ENCODE measurements around the gene APCDD1.

APCDD1 gene

GRCh38 chr18:10453806-10454680, at the start of gene APCDD1:
TSS of gene APCDD1 (plus strand) at chr18:10454635. CDS start at chr18:10454982, 347 bp downstream.
- peak; percentile 53 for ATAC-seq
- Mint-ChIP-seq H3K4me1 (peaks cover 7% of the 10 kb centered on the region), H3K27ac (peak within 1 kb of the TSS in 1 of 2 donors; percentile 63), H3K4me3 (peak within 1 kb of the TSS; percentile 44 to 56), H3K9me3 (no peaks in the 10 kb centered on the region), H3K27me3 (peaks cover 72% of the 10 kb centered on the region)
- DNase-seq: no peak

- Mint-ChIP-seq H3K27me3 (peaks cover 24% of the 10 kb centered on the region), H3K4me1 (no peaks in the 10 kb centered on the region), H3K27ac (no peak overlapping the region), H3K9me3 (no peaks in the 10 kb centered on the region), H3K4me3 (no peak overlapping the region)
- no peak for ATAC-seq
- no peak for DNase-seq
These were observed 49.4 kb upstream of the APCDD1 start for GRCh38 chr18:10405014-10405493.

GRCh38 chr18:10405816-10406663, 48.4 kb upstream of the APCDD1 start:
- Mint-ChIP-seq H3K27ac (peak overlapping the region in 1 of 2 donors; percentile 19), H3K9me3 (no peaks in the 10 kb centered on the region), H3K4me1 (no peaks in the 10 kb centered on the region), H3K4me3 (no peak overlapping the region), H3K27me3 (peaks cover 14% of the 10 kb centered on the region)
- ATAC-seq (no peak), DNase-seq (no peak)

- no peak for ATAC-seq
- no peaks in the 10 kb centered on the region for H3K4me1 Mint-ChIP-seq
- peaks cover 7% of the 10 kb centered on the region for H3K27me3 Mint-ChIP-seq
- no peak for DNase-seq
- no peak overlapping the region for H3K27ac Mint-ChIP-seq
- no peak overlapping the region for H3K4me3 Mint-ChIP-seq
- no peaks in the 10 kb centered on the region for H3K9me3 Mint-ChIP-seq
These were observed 46.3 kb upstream of the APCDD1 start for GRCh38 chr18:10408131-10408530.

GRCh38 chr18:10409041-10409440, 45.4 kb upstream of the APCDD1 start:
- H3K4me3 Mint-ChIP-seq: no peak overlapping the region
- no peak overlapping the region for H3K27ac Mint-ChIP-seq
- no peaks in the 10 kb centered on the region for H3K4me1 Mint-ChIP-seq
- H3K9me3 Mint-ChIP-seq: no peaks in the 10 kb centered on the region
- no peak for DNase-seq
- H3K27me3 Mint-ChIP-seq: peaks cover 7% of the 10 kb centered on the region
- no peak for ATAC-seq

GRCh38 chr18:10410472-10411308, 43.7 kb upstream of the APCDD1 start:
- no peaks in the 10 kb centered on the region for H3K27me3 Mint-ChIP-seq
- DNase-seq (no peak), ATAC-seq (no peak)
- H3K4me3 Mint-ChIP-seq: no peak overlapping the region
- H3K4me1 Mint-ChIP-seq: no peaks in the 10 kb centered on the region
- H3K9me3 Mint-ChIP-seq: no peaks in the 10 kb centered on the region
- no peak overlapping the region for H3K27ac Mint-ChIP-seq

- no peak for ATAC-seq
- DNase-seq: no peak
These were observed 41.5 kb upstream of the APCDD1 start for GRCh38 chr18:10412933-10413332.

GRCh38 chr18:10413722-10414121, 40.7 kb upstream of the APCDD1 start:
- DNase-seq: no peak
- no peaks in the 10 kb centered on the region for H3K27me3 Mint-ChIP-seq

More at GRCh38 chr18:10412933-10413332, 41.5 kb upstream of the APCDD1 start:
- Mint-ChIP-seq H3K27ac (no peak overlapping the region), H3K9me3 (no peaks in the 10 kb centered on the region), H3K4me1 (no peaks in the 10 kb centered on the region), H3K4me3 (no peak overlapping the region), H3K27me3 (no peaks in the 10 kb centered on the region)

GRCh38 chr18:10414293-10414842, 40.1 kb upstream of the APCDD1 start:
- ATAC-seq (no peak), DNase-seq (no peak)
- H3K27ac Mint-ChIP-seq: no peak overlapping the region
- H3K4me3 Mint-ChIP-seq: no peak overlapping the region
- H3K27me3 Mint-ChIP-seq: no peaks in the 10 kb centered on the region
- H3K9me3 Mint-ChIP-seq: peaks cover 0 to 3% of the 10 kb centered on the region in 2 donors
- no peaks in the 10 kb centered on the region for H3K4me1 Mint-ChIP-seq

More at GRCh38 chr18:10413722-10414121, 40.7 kb upstream of the APCDD1 start:
- ATAC-seq: no peak
- Mint-ChIP-seq H3K4me3 (no peak overlapping the region), H3K4me1 (no peaks in the 10 kb centered on the region), H3K9me3 (no peaks in the 10 kb centered on the region), H3K27ac (no peak overlapping the region)

GRCh38 chr18:10416065-10416464, 38.4 kb upstream of the APCDD1 start:
- DNase-seq: no peak
- Mint-ChIP-seq H3K27ac (no peak overlapping the region), H3K4me1 (no peaks in the 10 kb centered on the region), H3K9me3 (peaks cover 0 to 19% of the 10 kb centered on the region in 2 donors), H3K4me3 (no peak overlapping the region), H3K27me3 (no peaks in the 10 kb centered on the region)
- no peak for ATAC-seq

GRCh38 chr18:10417191-10417590, 37.2 kb upstream of the APCDD1 start:
- no peaks in the 10 kb centered on the region for H3K4me1 Mint-ChIP-seq
- DNase-seq (no peak), ATAC-seq (no peak)
- no peaks in the 10 kb centered on the region for H3K27me3 Mint-ChIP-seq
- H3K27ac Mint-ChIP-seq: no peak overlapping the region
- H3K4me3 Mint-ChIP-seq: no peak overlapping the region
- peaks cover 0 to 19% of the 10 kb centered on the region in 2 donors for H3K9me3 Mint-ChIP-seq

GRCh38 chr18:10417664-10418063, 36.8 kb upstream of the APCDD1 start:
- no peak overlapping the region for H3K27ac Mint-ChIP-seq
- ATAC-seq (no peak), DNase-seq (no peak)
- no peaks in the 10 kb centered on the region for H3K4me1 Mint-ChIP-seq
- peaks cover 0 to 19% of the 10 kb centered on the region in 2 donors for H3K9me3 Mint-ChIP-seq
- peaks cover under 1% of the 10 kb centered on the region for H3K27me3 Mint-ChIP-seq
- H3K4me3 Mint-ChIP-seq: no peak overlapping the region

- Mint-ChIP-seq H3K4me1 (no peaks in the 10 kb centered on the region), H3K9me3 (peaks cover 0 to 19% of the 10 kb centered on the region in 2 donors), H3K27me3 (peaks cover 10% of the 10 kb centered on the region), H3K27ac (no peak overlapping the region), H3K4me3 (no peak overlapping the region)
- no peak for DNase-seq
- no peak for ATAC-seq
These were observed 35.6 kb upstream of the APCDD1 start for GRCh38 chr18:10418836-10419235.

- DNase-seq (no peak), ATAC-seq (no peak)
- Mint-ChIP-seq H3K4me3 (no peak overlapping the region), H3K4me1 (no peaks in the 10 kb centered on the region), H3K27ac (no peak overlapping the region), H3K9me3 (peaks cover 0 to 19% of the 10 kb centered on the region in 2 donors), H3K27me3 (peaks cover 17% of the 10 kb centered on the region)
These were observed 34.9 kb upstream of the APCDD1 start for GRCh38 chr18:10419420-10420103.
